Esophagus muscularis mucosa (tissue), 4 donors: Measurements from ENCODE around the gene PGBD5. TPM values are rescaled to one million over a fixed set of nuclear protein-coding genes. Genes with fewer than 3 reads are reported as not detected.

ENCODE experiments used
- DNase-seq: peaks from one replicate; pipeline ENCODE4 v3.0.0-alpha.2; 2017; ENCODE audit errors: extremely low spot score
- H3K27ac ChIP-seq, 4 donors: fragments of 200-600 bp; sonication (generic); replicated peaks in 1 of 4; 1 replicate in 3 of 4; 2 replicates in 1 of 4; pipeline ENCODE4 v1.5.1; 2016 to 2019; ENCODE audit warnings: mild to moderate bottlenecking in 1 of 4
- H3K27me3 ChIP-seq, 4 donors: fragments of 200-600 bp; sonication (generic); one replicate each; pipeline versions ENCODE4 v1.5.1 to v1.6.0; 2016 to 2019
- H3K36me3 ChIP-seq, 4 donors: fragments of 200-600 bp; sonication (generic); one replicate each; pipeline ENCODE4 v1.5.1; 2016 to 2019
- H3K4me1 ChIP-seq, 4 donors: fragments of 200-600 bp; sonication (generic); one replicate each; pipeline ENCODE4 v1.5.1; 2016 to 2019
- H3K4me3 ChIP-seq, 4 donors: fragments of 200-600 bp; sonication (generic); 1 replicate in 2 of 4; 2 replicates in 2 of 4; pipeline ENCODE4 v1.5.1; 2016 to 2019; ENCODE audit warnings: mild to moderate bottlenecking in 4 of 4, moderate library complexity in 1 of 4
- H3K9me3 ChIP-seq, 4 donors: fragments of 200-600 bp; sonication (generic); 1 replicate in 3 of 4; 2 replicates in 1 of 4; pipeline ENCODE4 v1.5.1; 2016 to 2019
- CTCF ChIP-seq, 3 experiments: fragments of 200-600 bp in 2 of 3; fragments of 450-650 bp in 1 of 3; sonication (generic) in 2 of 3; IDR thresholded peaks; one replicate each; pipeline ENCODE4 v1.5.1; 2017 to 2019; ENCODE audit warnings: antibody characterized with exemption in 3 of 3, mild to moderate bottlenecking in 2 of 3, moderate library complexity in 1 of 3
- EP300 ChIP-seq: sonication (generic); formaldehyde crosslinking; IDR thresholded peaks from one replicate; pipeline ENCODE4 v1.6.1; 2017; ENCODE audit warnings: antibody characterized with exemption
- POLR2A ChIP-seq: fragments of 450-650 bp; IDR thresholded peaks from one replicate; pipeline ENCODE4 v1.6.1; 2017; ENCODE audit warnings: antibody characterized with exemption, moderate library complexity, mild to moderate bottlenecking, low read depth
- POLR2AphosphoS5 ChIP-seq, 2 donors: sonication (generic); formaldehyde crosslinking; IDR thresholded peaks; one replicate each; pipeline ENCODE4 v1.6.1; 2017; ENCODE audit warnings: antibody characterized with exemption in 2 of 2
- WGBS: methylation state at CpG from one replicate; pipeline ENCODE4 v1.1.5; 2018; 5-methylcytosine and 5-hydroxymethylcytosine counted together
- intact Hi-C: fragments of 100-400 bp; cut with DNase I; formaldehyde crosslinking; loops from one replicate; pipeline ENCODE4 v1.15.1; 2023
- total RNA-seq, 4 donors: library from RNA; depleted of rRNA; stranded (reverse); fragments of >200 nt; gene quantifications; one replicate each; pipeline versions ENCODE4 v1.1.0 to v1.2.1, GENCODE V29; 2016

PGBD5 gene
- total RNA-seq, 4 donors from 2014 or later, result 0.19 to 1.2 (median 0.62) TPM

DNA sequence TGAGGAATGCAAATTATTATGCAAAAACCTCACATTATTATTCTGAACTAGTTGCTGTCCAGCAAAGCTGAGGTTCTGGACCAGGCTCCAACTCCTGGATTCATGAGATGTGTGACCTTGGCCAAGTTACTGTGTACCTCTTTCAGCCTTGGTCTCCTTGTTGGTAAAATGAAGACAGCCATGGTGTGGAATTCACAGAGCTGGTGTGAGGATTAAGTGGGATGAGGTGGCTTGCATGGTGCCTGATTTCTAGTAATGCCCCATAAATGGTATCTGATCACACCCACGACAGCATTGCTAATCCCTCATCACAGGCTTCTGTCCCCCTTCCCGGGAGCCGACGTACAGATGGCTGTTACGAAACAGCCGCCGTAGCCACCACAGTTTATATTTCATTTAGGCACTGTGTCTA, 59.6 kb downstream of the PGBD5 start:
- no peak for DNase-seq
- no peaks in the 10 kb centered on the region for H3K4me1 ChIP-seq
- no peak overlapping the region for H3K4me3 ChIP-seq
- H3K27ac ChIP-seq, result no peak overlapping the region
- intact Hi-C loops, result no loop called here
- TF ChIP-seq EP300 (no peak), POLR2AphosphoS5 (IDR thresholded peaks at IDR 0.05) (no peak), POLR2A (no peak), CTCF (IDR thresholded peaks at IDR 0.05) (no peak)
- H3K36me3 ChIP-seq, result no peaks in the 10 kb centered on the region
- H3K27me3 ChIP-seq, result peaks cover 0 to 29% (median 0%) of the 10 kb centered on the region in 4 donors
- 77% methylated on average over 7 of the region's 7 CpGs for WGBS
- no peaks in the 10 kb centered on the region for H3K9me3 ChIP-seq

DNA sequence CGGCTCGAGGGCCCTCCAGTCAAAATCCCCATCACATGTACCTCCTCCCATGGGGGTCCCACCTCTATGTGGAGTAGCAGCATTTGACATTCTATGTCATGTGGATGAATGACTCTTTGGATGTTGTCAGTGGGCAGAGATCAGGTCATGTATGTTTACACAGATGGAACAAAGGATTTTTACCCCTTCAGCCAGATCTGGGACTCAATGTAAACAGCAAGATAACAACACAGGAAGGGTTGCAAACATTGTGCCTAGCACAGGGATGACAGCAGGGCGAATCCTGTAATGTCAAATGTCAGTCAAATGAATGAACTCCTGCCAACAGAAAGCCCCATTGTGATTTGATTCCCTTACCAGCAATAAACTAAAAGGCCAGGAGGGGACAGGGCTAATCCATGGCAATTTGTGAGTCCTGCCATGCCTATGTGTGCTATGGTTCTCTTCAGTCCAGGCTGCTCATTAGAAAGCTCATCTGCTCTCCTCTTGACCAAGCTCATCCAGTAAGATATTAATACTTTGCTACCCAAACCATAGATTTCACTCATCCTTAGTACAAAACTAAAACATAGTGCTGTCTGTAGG, 60.3 kb downstream of the PGBD5 start:
- no peak for TF ChIP-seq POLR2AphosphoS5 (IDR thresholded peaks at IDR 0.05)
- TF ChIP-seq CTCF (IDR thresholded peaks at IDR 0.05), result no peak
- no peak for TF ChIP-seq POLR2A
- no peak for TF ChIP-seq EP300
- no peak for DNase-seq
- Histone ChIP-seq H3K27ac (no peak overlapping the region), H3K4me3 (no peak overlapping the region), H3K9me3 (no peaks in the 10 kb centered on the region), H3K4me1 (no peaks in the 10 kb centered on the region), H3K36me3 (no peaks in the 10 kb centered on the region), H3K27me3 (peaks cover 0 to 29% (median 0%) of the 10 kb centered on the region in 4 donors)
- WGBS, result 83% methylated on average over 2 of the region's 3 CpGs
- intact Hi-C loops, result no loop called here

DNA sequence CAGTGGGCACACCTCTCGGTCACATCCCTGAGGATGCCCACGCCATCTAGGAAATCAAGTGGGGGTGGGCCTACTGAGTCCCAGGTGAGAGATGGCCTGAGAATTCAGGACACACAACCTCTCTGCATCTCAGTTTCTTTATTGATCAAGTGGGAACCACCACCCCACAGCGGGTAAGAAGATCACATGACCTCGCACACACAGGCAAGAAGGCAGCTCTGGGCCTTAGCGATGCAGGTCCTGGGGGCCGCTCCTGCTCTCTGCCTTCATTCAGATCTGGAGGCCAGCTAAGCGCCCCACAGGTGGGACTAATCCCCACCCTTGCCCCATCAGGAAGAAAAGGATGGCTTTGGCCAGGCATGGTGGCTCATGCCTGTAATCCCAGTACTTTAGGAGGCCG, 63.2 kb downstream of the PGBD5 start:
- H3K4me1 ChIP-seq, result no peaks in the 10 kb centered on the region
- no peak for DNase-seq
- no peaks in the 10 kb centered on the region for H3K9me3 ChIP-seq
- no peaks in the 10 kb centered on the region for H3K36me3 ChIP-seq
- TF ChIP-seq CTCF (IDR thresholded peaks at IDR 0.05) (no peak), EP300 (no peak), POLR2AphosphoS5 (IDR thresholded peaks at IDR 0.05) (no peak)
- peaks cover 0 to 29% (median 0%) of the 10 kb centered on the region in 4 donors for H3K27me3 ChIP-seq
- WGBS, result 93% methylated on average over 5 of the region's 8 CpGs
- H3K4me3 ChIP-seq, result no peak overlapping the region
- intact Hi-C loops, result no loop called here
- H3K27ac ChIP-seq, result no peak overlapping the region

- WGBS, result 85% methylated on average over 9 of the region's 10 CpGs
- TF ChIP-seq CTCF (IDR thresholded peaks at IDR 0.05), result no peak
- no peak for TF ChIP-seq EP300
- no peak for TF ChIP-seq POLR2AphosphoS5 (IDR thresholded peaks at IDR 0.05)
- no peak for TF ChIP-seq POLR2A
- intact Hi-C loops, result no loop called here
Measured at GRCh38 chr1:230361941-230362340, 64.2 kb downstream of the PGBD5 start.

More at GRCh38 chr1:230361941-230362340, 64.2 kb downstream of the PGBD5 start:
- Histone ChIP-seq H3K27ac (no peak overlapping the region), H3K27me3 (peaks cover 0 to 29% (median 0%) of the 10 kb centered on the region in 4 donors), H3K36me3 (no peaks in the 10 kb centered on the region), H3K4me3 (no peak overlapping the region), H3K9me3 (no peaks in the 10 kb centered on the region), H3K4me1 (no peaks in the 10 kb centered on the region)
- DNase-seq, result no peak
